HuH-7 (cell line): ENCODE results near the gene ACER3.
"Not testable (repeated sequence)": the region's sequence is repeated elsewhere in the genome, so short reads cannot be mapped to it uniquely, and the experiment has no call there.

Experiments used
- DNase-seq: peaks from one replicate; pipeline ENCODE4 v3.0.0; 2011; ENCODE audit warnings: low spot score

Gene ACER3

DNA sequence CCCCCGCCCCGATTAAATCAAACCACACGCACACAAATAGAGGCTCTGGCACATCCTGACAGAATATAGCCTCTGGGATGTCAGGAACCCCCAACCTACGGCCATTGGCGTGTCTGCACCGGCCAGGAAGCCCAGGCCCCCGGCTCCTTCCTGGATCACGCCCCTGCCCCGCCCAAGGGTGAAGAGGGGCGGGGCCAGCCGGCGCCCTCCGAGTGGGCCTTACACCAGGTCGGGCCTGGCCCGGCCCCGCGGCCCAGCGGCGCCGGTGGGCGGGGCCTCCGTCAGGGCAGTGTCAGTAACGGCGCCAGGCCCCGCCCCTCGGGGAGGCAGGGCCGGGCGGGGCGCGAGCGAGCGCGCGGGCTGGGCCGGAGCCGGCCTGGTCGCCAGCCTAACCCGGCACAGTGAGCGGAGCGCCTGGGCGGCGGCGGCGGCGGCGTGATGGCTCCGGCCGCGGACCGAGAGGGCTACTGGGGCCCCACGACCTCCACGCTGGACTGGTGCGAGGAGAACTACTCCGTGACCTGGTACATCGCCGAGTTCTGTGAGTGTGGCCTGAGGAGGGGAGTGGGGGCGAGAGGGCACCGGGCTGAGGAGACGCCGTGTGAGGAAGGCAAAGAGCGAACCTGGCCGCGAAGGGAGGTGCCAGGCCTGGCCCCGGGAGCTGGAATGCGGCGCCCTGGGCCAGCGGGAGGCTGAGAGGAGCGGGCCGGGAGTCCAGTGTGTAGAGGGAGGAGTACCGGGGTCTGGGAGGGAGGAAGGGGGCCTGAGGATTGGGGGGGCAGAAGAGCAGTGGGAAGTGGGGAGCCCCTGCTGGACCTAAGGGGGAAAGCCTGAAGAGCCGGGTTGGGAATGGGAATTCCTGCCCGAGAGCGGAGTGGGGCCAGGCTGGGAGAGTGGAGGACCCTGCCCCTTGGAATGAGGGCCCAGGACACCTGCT is at the start of gene ACER3:
Gene ACER3, plus strand, starts transcription at position 380 of the 937 bp plus-strand sequence. Its CDS starts 59 bp downstream, at position 439.
- DNase-seq: peak; percentile 73

DNA sequence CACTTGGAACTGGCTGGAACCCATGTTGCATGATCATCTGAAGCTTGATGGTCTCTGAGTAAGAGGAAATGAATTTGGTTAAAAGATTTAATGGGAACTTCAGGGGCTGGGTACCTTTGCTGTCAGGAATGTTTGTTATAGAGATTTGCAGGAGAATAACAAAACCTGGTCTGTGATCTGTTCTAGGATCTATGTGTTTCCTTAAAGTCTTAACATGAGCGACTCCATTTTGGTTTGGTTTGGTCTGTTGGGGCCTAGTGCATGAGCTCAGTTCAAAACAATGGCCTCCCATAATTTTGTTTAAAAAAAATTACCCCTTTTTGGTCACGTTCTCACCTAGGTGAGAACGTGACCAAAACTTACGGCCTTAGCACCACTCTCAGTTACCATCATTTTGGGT is 49.5 kb upstream of the ACER3 start:
- no peak for DNase-seq

DNA sequence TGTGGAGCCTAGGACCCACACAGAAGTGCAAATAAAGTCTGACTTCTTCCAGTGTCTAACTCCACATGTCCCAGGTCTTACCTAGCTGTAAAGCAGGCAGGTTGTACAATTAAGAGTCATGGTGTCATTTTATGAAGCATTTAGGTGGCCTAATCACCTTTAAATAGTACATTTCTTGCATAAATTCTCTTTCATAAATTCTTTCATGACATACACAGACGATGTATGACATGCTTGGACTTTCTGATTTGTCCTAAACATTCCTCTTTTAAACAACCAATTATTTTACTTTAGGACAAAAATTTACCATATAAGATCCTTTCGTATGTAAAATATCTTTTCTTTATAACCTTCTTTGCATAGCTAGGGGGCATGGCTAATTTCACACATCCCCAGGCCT is 46.3 kb upstream of the ACER3 start:
- no peak for DNase-seq

DNA sequence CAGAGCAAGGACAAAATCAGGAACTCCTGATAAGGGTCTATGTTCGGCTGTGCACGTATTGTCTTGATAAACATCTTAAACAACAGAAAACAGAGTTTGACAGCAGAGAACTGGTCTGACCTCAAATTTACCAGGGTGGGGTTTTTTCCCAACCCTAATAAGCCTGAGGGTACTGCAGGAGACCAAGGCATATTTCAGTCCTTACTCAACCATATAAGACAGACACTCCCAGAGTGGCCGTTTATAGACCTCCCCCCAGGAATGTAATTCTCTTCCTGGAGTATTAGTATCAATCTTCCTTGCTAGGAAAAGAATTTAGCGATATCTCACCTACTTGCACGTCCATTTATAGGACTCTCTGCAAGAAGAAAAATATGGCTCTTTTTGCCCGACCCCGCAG is 45.0 kb upstream of the ACER3 start:
- DNase-seq: not testable (repeated sequence)

DNA sequence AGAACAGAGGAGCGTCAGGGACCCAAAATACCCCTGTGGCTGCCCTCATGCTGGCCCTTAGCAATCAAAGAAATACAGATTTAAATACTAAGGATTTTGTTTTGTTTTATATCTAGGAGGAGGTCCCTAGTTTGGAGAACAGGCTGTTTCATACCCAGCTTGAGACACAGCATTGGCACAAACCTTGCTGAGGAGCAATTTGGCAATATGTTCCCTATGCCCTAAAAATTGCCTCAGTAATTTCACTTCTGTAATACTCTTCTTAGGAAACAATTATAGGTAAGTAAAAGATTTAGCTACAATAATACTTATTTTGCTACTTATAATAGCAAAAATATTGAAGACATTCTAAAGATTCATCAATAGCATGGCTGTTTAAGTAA is 40.5 kb upstream of the ACER3 start:
- DNase-seq: no peak

DNA sequence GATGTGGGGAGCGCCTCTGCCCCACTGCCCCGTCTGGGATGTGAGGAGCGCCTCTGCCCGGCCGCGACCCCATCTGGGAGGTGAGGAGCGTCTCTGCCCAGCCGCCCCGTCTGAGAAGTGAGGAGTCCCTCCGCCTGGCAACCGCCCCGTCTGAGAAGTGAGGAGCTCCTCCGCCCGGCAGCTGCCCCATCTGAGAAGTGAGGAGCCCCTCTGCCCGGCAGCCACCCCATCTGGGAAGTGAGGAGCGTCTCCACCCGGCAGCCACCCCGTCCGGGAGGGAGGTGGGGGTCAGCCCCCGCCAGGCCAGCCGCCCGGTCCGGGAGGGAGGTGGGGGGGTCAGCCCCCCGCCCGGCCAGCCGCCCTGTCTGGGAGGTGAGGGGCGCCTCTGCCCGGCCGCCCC is 39.3 kb upstream of the ACER3 start:
- DNase-seq: not testable (repeated sequence)

DNA sequence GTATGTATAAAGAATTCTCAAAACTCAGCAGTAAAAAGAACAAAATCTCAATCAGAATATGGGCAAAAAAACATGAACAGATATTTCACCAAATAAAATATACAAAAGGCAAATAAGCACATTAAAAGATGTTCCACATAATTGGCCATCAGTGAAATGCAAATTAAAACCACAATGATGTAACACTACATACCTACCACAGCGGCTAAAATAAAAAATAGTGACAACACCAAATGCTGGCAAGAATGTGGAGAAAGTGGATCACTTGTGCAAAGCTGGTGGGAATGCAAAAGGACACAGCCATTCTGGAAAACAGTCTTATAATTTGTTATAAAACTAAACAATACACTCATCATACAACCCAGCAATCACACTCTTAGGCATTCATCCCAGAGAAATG is 38.3 kb upstream of the ACER3 start:
- no peak for DNase-seq

DNA sequence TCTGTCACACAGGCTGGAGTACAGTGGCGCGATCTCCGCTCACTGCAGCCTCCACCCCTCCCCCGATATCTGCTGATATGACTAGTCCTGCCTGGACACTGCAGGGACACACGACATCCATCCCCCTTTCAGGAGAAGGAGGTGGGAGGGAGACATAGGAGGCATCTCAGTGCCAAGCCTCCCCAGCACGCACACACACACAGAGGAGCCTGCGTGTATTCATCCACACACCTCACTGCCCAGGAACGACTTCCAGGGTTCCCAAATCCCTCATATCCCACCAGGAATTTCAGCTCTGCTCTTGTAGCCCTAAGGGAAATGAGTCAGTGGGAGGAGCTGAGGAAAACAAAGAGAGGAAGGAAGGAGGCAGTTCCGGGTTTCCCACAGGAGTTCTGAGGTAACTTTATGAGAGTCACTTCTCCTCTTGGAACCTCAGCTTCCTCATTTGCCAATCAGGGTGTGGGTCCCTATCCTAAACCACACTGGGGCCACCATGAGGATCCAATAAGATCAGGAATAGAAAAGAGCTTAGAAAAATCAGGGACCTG is 37.2 kb upstream of the ACER3 start:
- DNase-seq: no peak

DNA sequence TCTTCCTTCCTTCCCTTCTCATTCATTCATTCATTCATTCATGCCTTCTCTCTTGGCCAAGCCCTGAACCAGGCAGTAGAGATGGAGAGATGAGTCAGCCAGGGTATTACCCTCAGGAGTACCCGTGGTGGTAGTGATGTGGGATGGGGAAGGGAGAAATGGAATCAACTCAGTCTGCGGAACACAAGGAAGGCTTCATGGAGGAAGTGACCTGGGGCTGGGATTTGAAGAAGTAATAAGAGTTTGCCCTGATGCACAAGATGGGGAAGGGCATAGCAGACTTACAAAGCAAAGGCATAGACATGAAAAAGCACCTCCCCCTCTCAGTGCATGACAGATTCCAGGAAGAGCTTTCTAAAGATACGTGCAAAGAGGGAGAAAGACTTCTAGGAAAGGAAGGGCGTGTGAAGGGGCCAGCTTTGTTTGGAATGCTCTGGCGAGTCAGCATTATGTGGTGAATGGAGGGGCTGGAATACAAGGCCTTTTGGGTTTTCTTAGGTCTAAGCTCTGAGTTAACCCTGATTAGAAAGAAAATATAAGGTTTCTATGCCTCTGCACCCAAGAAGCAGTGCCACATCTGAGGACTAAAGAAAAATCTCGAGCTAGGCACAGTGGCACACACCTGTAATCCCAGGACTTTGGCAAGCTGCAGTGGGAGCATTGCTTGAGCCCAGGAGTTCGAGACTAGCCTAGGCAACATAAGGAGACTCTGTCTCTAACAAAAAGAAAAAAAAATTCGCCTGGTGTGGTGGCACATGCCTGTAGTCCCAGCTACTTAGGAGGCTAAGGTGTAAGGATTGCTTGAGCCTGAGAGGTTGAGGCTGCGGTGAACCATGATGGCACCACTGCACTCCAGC is 36.4 kb upstream of the ACER3 start:
- DNase-seq: no peak

DNA sequence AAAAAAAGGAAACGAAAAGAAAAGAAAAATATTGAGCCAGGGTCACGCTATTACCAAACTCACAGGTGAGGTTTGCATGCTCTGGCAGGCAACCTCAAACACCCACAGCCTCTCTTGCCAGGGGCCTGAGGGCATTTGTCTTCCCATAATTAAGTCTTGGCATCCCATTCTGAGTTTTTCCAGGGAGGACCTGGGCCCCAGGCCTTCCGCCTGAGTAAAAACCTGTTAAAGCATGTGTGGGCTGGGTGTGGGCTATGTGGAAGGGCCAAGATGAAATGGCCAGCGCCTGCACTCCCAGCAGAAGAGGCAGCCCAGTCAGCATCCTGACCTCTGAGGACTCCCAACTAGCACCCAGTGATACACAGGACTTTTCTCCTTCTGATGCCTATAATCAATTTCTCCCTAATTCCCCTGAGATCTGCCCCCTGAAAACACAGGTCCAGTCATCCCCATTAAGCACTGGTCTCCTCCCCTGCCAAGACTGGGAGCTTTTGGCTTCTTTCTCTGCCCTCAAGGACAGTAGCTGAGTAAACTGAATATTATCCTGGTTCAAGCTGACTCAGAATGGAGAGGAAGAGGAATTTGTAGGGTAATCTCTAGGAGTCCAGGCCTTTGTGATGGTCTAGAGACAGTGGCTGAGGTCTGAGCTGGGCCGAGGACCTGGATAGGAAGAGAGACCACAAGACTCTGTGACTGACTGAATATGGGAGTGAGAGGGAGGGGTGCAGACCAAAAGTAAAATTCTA is 35.6 kb upstream of the ACER3 start:
- DNase-seq: no peak

DNA sequence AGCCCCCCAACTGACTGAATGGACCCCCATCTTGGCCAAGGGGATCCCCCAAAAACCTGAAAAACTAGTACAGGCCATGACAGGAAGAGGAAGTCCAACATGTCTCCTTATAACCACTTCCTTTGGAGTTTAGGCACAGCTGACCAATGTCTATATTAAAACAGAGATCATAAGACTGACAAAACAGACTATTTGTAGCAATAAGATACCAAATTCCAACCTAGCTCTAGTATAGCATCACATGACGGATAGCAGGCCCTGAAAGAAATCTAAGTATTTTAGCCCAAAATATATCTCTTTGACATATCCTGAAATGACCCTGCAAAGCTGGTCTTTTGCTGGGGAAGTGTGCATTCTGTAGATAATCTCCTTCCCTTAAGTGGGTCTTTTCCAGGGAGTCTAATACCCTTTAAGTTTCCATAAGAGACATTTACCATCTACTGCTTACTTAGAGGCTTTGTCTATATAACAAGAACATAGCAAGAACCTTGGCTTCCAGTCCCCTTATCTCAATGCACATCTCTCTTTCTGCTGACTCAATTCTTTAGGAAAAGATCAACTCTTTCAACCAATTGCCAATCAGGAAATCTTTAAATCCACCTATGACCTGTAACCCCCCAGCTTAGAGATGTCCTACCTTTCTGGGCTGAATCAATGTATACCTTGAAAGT is 34.9 kb upstream of the ACER3 start:
- no peak for DNase-seq

DNA sequence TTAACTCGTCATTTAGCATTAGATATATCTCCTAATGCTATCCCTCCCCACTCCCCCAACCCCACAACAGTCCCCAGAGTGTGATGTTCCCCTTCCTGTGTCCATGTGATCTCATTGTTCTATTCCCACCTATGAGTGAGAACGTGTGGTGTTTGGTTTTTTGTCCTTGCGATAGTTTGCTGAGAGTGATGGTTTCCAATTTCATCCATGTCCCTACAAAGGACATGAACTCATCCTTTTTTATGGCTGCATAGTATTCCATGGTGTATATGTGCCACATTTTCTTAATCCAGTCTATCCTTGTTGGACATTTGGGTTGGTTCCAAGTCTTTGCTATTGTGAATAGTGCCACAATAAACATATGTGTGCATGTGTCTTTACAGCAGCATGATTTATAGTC is 34.2 kb upstream of the ACER3 start:
- DNase-seq: not testable (repeated sequence)

DNA sequence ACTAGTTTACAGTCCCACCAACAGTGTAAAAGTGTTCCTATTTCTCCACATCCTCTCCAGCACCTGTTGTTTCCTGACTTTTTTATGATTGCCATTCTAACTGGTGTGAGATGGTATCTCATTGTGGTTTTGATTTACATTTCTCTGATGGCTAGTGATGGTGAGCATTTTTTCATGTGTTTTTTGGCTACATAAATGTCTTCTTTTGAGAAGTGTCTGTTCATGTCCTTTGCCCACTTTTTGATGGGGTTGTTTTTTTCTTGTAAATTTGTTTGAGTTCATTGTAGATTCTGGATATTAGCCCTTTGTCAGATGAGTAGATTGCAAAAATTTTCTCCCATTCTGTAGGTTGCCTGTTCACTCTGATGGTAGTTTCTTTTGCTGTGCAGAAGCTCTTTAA is 33.7 kb upstream of the ACER3 start:
- DNase-seq: not testable (repeated sequence)

DNA sequence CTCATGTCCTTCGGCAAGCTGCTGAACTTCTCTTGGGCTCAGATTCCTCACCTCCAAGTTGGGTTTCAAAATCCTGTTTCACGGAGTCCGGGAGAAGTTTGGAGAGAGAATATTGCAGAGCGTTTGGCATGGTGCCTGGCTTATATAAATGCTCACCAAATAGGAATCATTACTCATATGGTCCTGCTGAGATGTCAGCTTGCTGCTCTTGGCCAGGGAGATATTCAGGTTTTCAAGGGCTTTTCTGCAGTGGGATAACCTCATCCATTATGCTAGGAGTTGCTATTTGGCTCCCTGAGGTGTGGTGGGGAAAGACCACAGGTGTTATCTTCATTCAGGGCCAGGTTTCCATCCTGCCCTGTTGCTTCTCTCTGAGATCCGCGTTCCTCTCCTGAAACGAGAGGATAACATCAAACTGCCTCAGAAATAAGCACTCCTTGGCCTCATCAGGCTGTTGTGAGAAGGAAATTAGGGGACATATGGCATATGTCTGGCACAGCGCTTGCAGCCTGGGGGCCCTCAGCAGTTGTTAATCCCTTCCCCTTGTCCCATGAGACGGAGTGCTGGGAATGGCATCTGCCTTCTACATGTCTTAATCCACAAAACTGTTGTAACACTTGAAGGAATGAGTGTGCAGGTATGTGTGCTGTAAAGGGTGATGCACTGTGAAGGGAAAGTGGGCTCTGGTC is 29.9 kb upstream of the ACER3 start:
- DNase-seq: no peak

DNA sequence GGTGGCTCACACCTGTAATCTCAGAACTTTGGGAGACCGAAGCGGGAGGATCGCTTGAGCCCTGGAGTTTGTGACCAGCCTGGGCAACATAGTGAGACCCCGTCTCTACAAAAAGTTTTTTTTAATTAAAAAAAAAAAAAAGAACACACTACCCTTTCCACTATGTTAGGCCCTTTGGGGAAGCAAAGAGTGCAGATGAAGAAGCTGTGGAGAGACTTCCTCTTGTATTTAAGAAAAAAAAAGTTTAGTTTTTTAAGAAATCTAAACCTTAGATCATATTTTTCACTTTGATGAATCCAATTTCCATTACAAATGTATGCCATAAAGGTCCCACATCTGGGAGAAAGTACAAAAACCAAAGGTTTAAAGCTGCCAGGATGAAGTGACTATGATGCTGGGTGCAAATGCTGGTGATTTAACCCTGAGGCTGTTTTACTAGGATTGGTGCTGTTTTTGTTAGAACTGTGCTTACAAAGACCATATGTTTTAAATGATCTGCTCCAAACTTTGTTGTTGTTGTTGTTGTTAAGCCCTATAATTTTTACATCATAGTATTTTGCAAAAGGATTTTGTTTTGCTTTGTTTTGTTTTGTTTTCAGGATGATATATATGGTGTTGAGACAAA is 28.9 kb upstream of the ACER3 start:
- no peak for DNase-seq

DNA sequence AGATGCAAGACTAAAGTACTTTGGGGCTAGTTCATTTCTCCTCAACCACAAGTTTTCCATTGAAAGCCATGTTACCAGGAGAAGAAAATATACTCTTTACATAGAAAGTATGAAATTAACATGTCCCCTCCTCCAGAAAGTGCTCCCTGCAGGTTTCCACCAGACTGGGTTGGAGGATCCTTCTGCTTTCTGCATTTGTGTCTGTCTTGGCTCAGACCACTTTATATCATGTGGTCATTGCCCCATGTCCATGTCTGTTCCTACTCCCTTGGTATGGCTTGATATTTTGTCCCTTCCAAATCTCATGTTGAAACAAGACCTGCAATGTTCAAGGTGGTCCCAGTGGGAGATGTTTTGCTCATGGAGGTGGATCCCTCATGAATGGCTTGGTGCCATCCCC is 28.4 kb upstream of the ACER3 start:
- DNase-seq: no peak

DNA sequence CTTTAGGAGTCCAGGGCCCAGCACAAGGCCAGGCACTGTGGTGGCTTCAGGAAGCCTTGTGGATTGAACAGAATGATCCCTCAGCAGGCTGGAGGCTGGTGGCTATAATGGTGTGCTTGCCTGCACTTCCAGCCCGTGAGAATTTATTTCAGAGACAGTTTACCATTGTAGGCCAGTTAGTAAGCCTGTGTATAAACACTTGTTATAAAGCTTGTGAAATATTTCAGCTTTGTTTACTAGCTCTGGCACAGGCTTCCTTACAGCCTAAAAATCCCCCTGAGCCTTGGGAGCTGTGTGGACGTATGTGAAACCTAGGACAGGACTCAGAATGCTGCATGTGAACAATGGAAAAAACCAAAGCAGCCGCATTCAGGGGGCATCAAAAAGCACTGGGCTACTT is 26.6 kb upstream of the ACER3 start:
- no peak for DNase-seq

DNA sequence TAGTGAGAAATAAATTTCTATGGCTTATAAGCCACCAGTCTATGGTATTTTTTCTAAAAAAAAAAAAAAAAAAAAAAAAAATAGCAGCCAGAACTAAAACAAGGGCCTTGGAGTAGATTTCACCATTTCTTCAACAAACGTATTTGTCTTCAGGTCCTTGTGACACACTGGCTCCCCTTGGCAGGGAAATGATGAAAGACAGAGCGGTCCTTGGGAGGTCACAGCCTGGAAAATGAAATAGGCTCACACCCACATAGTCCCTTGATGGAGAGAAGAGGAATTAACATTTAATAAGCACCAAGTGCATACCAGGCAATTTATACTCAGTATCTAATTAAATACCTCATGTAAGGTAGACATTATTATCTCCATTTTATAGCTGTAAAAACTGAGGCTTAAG is 25.7 kb upstream of the ACER3 start:
- no peak for DNase-seq

DNA sequence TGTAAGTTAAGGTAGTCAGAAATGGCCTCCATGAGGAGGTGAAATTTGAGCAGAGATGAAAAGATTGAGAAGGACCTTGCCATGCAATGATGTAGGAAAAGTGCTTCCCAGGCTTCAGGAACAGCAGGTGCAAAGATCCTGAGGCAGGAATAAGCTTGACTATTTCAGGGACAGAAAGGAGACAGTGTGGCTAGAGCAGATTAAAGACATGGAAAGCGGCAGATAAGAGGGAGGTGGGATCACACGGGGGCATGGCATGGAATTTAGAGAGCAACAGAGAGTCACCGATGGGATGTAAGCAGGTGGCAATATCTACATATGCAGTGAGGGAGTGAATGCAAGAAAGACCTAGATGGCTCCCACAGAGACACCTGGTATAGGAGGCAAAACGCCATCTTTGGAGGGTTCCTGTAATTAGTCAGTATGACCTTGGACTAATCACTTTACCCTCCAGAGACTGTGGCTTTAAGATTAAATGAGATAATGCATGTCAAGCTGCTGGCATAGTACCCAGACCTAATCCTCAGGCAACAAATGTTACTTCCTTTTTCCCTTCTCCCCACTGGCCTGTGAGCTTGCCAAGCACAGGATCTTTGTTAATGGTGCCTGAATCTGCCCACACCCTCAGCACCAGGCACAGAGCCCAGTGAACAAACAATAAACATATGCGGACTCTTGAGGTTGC is 24.6 kb upstream of the ACER3 start:
- no peak for DNase-seq
